GM12801 (cell line): ENCODE results near the gene CCDC88C.

ENCODE experiments used
- CTCF ChIP-seq: IDR thresholded peaks from one replicate; pipeline ENCODE4 v1.5.1; 2011; ENCODE audit warnings: control low read depth; ENCODE audit not compliant: insufficient read length; ENCODE audit errors: extremely low read depth

The CCDC88C gene

GRCh38 chr14:91385224-91385623 is 32.4 kb downstream of the CCDC88C start:
- TF ChIP-seq CTCF: no peak

- no peak for TF ChIP-seq CTCF
Measured at GRCh38 chr14:91383439-91383838, 34.2 kb downstream of the CCDC88C start.

GRCh38 chr14:91381801-91382670 is 35.6 kb downstream of the CCDC88C start:
- TF ChIP-seq CTCF: no peak

GRCh38 chr14:91380610-91381371 is 36.8 kb downstream of the CCDC88C start:
- TF ChIP-seq CTCF: no peak

- no peak for TF ChIP-seq CTCF
Measured at GRCh38 chr14:91380123-91380522, 37.5 kb downstream of the CCDC88C start.

- TF ChIP-seq CTCF: no peak
Measured at GRCh38 chr14:91379579-91379932, 38.1 kb downstream of the CCDC88C start.

- no peak for TF ChIP-seq CTCF
Measured at GRCh38 chr14:91378930-91379578, 38.6 kb downstream of the CCDC88C start.
